ENCODE results near the gene LRRC27. TPM values are rescaled to one million over a fixed set of nuclear protein-coding genes. Genes with fewer than 3 reads are reported as not detected.

LRRC27 gene
- polyA plus RNA-seq, 4 donors = 19.9 to 32.5 (median 26.5) TPM

- no peak for DNase-seq (ENCODE audit: low read depth in 4 of 4, low spot score in 2 of 4)
Measured at GRCh38 chr10:132410779-132411532, 79.0 kb downstream of the LRRC27 start.

GRCh38 chr10:132411561-132412253 is 79.7 kb downstream of the LRRC27 start:
- no peak for DNase-seq (ENCODE audit: low read depth in 4 of 4, low spot score in 2 of 4)

GRCh38 chr10:132412316-132413192 is 80.6 kb downstream of the LRRC27 start:
- DNase-seq (ENCODE audit: low read depth in 4 of 4, low spot score in 2 of 4) = no peak

GRCh38 chr10:132413226-132414205 is 81.5 kb downstream of the LRRC27 start:
- no peak for DNase-seq (ENCODE audit: low read depth in 4 of 4, low spot score in 2 of 4)

DNA sequence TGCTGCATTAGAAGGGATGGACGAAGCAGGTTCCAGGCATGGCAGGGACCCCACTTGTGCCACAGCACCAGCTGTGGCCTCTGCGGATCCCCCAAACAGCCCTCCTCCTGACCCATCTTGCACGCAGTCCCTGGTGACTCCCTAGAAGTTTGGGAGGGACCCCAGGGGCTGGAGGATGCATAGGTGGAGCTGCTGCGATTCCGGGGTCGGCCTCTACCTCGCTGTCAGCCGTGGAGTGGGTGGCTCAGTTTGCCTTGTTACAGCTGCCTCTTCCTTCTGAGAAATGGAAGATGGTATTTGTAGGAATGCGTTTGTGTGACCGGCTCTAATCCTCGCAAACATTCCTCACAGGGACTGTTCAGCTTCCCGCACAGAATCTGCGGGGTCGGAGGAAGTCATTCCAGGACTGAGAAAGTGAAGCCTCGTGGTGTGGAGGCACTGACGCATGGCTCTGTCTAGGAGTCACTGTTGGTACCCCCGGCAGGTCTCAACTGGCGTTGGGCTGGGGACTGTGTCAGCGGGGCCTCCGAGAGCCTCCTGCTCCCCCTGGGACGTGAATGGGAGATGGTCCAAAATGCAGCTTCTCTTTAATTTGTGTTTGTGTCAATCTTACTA is 82.5 kb downstream of the LRRC27 start:
- DNase-seq (ENCODE audit: low read depth in 4 of 4, low spot score in 2 of 4) = no peak

GRCh38 chr10:132415255-132415654 is 83.3 kb downstream of the LRRC27 start:
- no peak for DNase-seq (ENCODE audit: low read depth in 4 of 4, low spot score in 2 of 4)

GRCh38 chr10:132415956-132416355 is 84.0 kb downstream of the LRRC27 start:
- no peak for DNase-seq (ENCODE audit: low read depth in 4 of 4, low spot score in 2 of 4)

- no peak for DNase-seq (ENCODE audit: low read depth in 4 of 4, low spot score in 2 of 4)
Measured at GRCh38 chr10:132416566-132417256, 84.7 kb downstream of the LRRC27 start.

GRCh38 chr10:132417257-132417910 is 85.4 kb downstream of the LRRC27 start:
- no peak for DNase-seq (ENCODE audit: low read depth in 4 of 4, low spot score in 2 of 4)

GRCh38 chr10:132417957-132418441 is 86.0 kb downstream of the LRRC27 start:
- DNase-seq (ENCODE audit: low read depth in 4 of 4, low spot score in 2 of 4) = no peak

- DNase-seq (ENCODE audit: low read depth in 4 of 4, low spot score in 2 of 4) = no peak
Measured at GRCh38 chr10:132418527-132419416, 86.8 kb downstream of the LRRC27 start.

DNA sequence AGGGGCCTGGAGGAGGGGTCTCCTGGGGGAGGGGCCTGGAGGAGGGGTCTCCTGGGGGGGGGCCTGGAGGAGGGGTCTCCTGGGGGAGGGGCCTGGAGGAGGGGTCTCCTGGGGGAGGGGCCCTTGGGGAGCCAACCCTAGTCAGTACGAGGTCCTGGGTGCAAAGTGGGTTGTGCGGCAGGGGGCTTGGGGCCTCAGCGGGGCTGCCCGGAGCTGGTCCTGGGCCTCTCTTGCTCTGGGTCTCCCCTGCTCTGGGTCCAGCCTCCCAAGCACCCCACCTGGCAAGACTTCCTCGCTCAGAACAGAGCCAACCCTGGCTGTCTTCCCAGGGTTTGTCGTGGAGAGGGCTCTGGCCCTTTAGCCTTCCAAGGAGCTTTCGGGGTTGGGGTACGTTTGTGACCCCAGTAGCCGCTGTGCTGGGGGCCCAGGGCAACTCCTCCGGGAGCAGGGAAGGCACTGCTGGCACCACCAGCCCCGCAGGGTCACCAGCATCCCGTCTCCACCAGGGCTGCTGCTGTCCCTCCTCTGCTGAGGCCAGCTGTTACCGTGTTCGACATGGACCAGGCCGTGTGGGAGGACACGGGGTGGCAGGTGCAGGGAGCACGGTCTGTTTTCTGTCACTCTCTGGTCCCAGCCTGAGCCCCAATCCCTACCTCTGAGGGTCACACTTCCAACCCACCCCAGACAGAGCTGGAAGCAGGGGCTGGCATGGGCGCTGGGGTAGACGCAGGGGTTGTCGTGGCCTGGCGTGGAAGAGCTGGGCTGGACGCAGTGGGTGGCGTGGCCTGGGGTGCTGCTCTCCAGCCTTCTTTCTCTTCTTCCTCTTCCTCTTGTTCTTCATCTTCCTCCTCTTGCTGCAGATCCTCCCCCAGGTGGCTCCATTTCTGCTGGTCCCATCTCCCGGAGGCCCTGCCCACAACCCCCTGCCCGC is 87.8 kb downstream of the LRRC27 start:
- no peak for DNase-seq (ENCODE audit: low read depth in 4 of 4, low spot score in 2 of 4)

DNA sequence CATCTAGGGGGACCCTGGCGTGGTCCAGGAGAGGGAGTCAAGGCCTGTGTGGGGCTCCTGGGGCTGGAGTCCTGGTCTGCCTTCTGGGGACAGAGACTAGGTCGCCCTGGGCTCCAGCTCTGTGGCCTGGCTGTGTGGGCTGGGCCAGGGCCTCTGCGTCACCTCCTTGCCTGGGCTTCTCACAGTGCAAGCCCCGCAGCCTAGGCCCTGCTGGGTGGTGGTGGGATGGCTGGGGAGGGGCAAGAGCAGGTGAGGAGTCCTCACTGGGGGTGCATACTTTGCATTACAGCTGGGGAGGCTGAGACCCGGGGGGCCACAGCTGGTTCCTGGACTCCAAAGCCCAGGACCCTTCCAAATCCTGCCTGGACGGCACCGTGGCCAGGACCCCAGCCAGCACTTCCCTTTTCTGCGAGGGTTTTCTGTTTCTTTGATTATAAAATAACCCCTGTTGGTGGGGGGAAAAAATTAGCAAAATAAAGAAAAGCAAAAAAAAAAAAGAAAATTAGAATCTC is 88.5 kb downstream of the LRRC27 start:
- DNase-seq (ENCODE audit: low read depth in 4 of 4, low spot score in 2 of 4) = no peak

- no peak for DNase-seq (ENCODE audit: low read depth in 4 of 4, low spot score in 2 of 4)
Measured at GRCh38 chr10:132420981-132421846, 89.2 kb downstream of the LRRC27 start.

Measured in left renal cortex interstitium (tissue), 4 donors.